ENCODE data around the gene PPARD. TPM values are rescaled to one million over a fixed set of nuclear protein-coding genes. Genes with fewer than 3 reads are reported as not detected.

The PPARD gene
- total and polyA plus RNA-seq, 2 donors (not counting 1 experiment from before 2014, with no cell fraction given) = 14.8 to 16.3 TPM

DNA sequence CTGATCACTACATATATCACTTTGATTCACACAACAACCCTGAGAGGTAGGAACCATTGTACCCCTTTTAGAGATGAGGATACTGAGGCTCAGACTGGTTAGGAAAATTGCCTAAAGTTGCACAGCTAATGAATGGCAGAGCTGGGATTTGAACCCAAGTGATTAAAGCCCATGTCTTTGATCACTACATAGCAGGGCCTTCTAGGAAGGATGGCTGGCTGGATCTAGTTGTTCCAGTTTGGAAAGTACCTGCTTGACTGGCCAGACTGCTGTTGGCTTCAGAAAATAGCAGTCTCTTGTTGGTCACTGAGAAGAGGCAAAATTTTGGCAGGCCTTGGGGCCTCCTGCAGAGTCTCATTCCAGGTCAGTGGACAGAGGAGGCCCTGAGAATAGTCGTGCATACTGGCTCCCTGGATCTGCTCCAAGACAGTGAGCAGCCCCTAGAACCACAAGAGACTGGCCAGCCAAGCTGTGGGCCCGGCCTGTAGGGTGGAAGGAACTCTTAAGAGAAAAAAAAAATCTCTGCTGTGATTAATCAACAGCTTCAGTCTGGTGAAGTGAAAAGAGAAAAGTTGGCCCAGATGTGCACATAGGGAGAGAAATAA is 17.5 kb downstream of the PPARD start:
- Histone ChIP-seq H4K20me1 (ENCODE audit: control insufficient read depth, extremely low read depth, insufficient read depth, low read length) (no peaks in the 10 kb centered on the region), H2AFZ (ENCODE audit: low read length) (no peak overlapping the region), H3K4me3 (replicated peaks in 1 of 4; ENCODE audit: control extremely low read depth in 1 of 4, insufficient read depth in 1 of 4, low read depth in 3 of 4, low read length in 4 of 4) (no peak overlapping the region), H3K27me3 (ENCODE audit: control insufficient read depth, insufficient read depth, low read length) (no peaks in the 10 kb centered on the region), H3K79me2 (ENCODE audit: control insufficient read depth, insufficient read depth, low read length) (peaks cover 30% of the 10 kb centered on the region), H3K9ac (ENCODE audit: insufficient read depth, low read length) (no peak overlapping the region), H3K4me1 (ENCODE audit: control insufficient read depth, extremely low read depth, insufficient read depth, low read length) (peaks cover 6% of the 10 kb centered on the region), H3K4me2 (ENCODE audit: extremely low read depth, insufficient read depth, low read length) (no peak overlapping the region), H3K27ac (ENCODE audit: insufficient read depth, low read length) (peak overlapping the region; percentile 15), H3K36me3 (ENCODE audit: control insufficient read depth, insufficient read depth, low read length) (peaks cover 6% of the 10 kb centered on the region), H3K9me3 (ENCODE audit: control insufficient read depth, insufficient read depth, low read depth, low read length) (no peaks in the 10 kb centered on the region)
- peak; percentile 72 to 98 for DNase-seq (ENCODE audit: low read depth in 2 of 2)
- TF ChIP-seq EZH2 (IDR thresholded peaks at IDR 0.05; ENCODE audit: low read length, missing control alignments) = no peak
- TF ChIP-seq, protein P1, sequence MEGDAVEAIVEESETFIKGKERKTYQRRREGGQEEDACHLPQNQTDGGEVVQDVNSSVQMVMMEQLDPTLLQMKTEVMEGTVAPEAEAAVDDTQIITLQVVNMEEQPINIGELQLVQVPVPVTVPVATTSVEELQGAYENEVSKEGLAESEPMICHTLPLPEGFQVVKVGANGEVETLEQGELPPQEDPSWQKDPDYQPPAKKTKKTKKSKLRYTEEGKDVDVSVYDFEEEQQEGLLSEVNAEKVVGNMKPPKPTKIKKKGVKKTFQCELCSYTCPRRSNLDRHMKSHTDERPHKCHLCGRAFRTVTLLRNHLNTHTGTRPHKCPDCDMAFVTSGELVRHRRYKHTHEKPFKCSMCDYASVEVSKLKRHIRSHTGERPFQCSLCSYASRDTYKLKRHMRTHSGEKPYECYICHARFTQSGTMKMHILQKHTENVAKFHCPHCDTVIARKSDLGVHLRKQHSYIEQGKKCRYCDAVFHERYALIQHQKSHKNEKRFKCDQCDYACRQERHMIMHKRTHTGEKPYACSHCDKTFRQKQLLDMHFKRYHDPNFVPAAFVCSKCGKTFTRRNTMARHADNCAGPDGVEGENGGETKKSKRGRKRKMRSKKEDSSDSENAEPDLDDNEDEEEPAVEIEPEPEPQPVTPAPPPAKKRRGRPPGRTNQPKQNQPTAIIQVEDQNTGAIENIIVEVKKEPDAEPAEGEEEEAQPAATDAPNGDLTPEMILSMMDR (conservative IDR thresholded peaks at IDR 0.05 in 1 of 2, IDR thresholded peaks at IDR 0.05 in 1 of 2; ENCODE audit: low read depth in 1 of 2, low read length in 2 of 2) = no peak

DNA sequence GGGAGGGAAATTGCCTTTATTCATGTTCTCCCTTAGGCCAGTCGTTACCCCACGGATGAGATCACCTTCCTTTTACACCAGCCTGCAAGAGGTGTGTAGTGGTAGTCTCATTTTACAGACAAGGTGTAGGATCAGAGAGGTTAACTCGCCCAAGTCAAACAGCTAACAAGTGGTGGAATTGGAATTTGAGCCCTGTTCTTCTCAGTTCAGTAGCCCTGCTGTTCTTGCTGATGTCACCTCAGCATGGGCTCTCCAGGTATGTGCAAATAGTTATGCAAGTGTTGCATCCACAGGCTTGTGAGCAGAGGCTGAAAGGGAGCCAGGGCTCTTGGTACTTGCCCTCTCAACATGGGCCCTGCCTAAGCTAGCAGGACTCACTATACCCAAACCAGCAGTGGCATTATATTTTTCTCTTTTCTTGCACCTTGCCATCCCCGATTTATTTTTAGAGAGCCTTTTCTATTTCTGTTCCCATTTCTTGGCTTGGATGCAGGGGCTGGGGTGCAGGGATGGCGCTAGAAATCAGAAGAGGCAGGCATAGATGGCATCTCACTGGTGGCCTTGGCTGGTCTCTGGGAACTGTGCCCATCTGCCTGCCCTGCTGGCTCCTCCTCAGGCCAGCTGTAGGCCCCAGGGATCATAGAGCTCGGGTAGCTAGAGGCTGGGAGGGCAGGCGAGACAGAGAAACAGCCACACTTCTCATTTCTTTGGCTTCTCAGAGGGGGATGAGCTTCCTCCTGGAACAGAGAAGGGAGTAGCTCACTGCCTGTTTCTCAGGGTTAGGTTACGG is 18.2 kb downstream of the PPARD start:
- Histone ChIP-seq H3K4me1 (ENCODE audit: control insufficient read depth, extremely low read depth, insufficient read depth, low read length) (peaks cover 6% of the 10 kb centered on the region), H3K27me3 (ENCODE audit: control insufficient read depth, insufficient read depth, low read length) (no peaks in the 10 kb centered on the region), H3K36me3 (ENCODE audit: control insufficient read depth, insufficient read depth, low read length) (peaks cover 6% of the 10 kb centered on the region), H3K4me2 (ENCODE audit: extremely low read depth, insufficient read depth, low read length) (no peak overlapping the region), H3K79me2 (ENCODE audit: control insufficient read depth, insufficient read depth, low read length) (peaks cover 31% of the 10 kb centered on the region), H3K9ac (ENCODE audit: insufficient read depth, low read length) (no peak overlapping the region), H3K4me3 (replicated peaks in 1 of 4; ENCODE audit: control extremely low read depth in 1 of 4, insufficient read depth in 1 of 4, low read depth in 3 of 4, low read length in 4 of 4) (no peak overlapping the region), H3K27ac (ENCODE audit: insufficient read depth, low read length) (peak overlapping the region; percentile 15), H3K9me3 (ENCODE audit: control insufficient read depth, insufficient read depth, low read depth, low read length) (no peaks in the 10 kb centered on the region), H2AFZ (ENCODE audit: low read length) (no peak overlapping the region), H4K20me1 (ENCODE audit: control insufficient read depth, extremely low read depth, insufficient read depth, low read length) (no peaks in the 10 kb centered on the region)
- TF ChIP-seq, protein P1 (conservative IDR thresholded peaks at IDR 0.05 in 1 of 2, IDR thresholded peaks at IDR 0.05 in 1 of 2; ENCODE audit: low read depth in 1 of 2, low read length in 2 of 2) = no peak
- no peak for TF ChIP-seq EZH2 (IDR thresholded peaks at IDR 0.05; ENCODE audit: low read length, missing control alignments)
- peak in 1 of 2 donors; percentile 76 for DNase-seq (ENCODE audit: low read depth in 2 of 2)

DNA sequence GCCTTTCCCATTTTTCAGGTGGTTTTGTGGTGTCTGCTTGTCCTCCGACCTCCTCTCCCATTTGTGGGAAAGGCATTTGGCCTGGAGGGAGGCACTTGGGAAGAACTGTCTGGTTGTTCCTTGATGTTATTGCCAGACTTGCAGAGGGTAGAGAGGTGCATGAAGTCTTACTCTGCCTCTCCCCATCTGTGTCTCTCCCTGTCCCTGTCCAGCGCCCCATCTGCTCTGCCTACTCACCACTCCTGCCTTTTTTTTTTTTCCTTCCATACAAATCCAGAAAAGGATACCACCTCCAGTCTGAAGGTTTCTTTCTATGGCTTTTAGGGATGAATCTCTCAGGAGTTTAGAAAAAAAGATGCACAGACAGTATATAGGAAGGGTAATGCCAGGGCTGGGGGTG is 19.8 kb downstream of the PPARD start:
- DNase-seq (ENCODE audit: low read depth in 2 of 2) = no peak
- Histone ChIP-seq H3K79me2 (ENCODE audit: control insufficient read depth, insufficient read depth, low read length) (peaks cover 39% of the 10 kb centered on the region), H3K4me3 (replicated peaks in 1 of 4; ENCODE audit: control extremely low read depth in 1 of 4, insufficient read depth in 1 of 4, low read depth in 3 of 4, low read length in 4 of 4) (no peak overlapping the region), H3K27ac (ENCODE audit: insufficient read depth, low read length) (no peak overlapping the region), H3K9ac (ENCODE audit: insufficient read depth, low read length) (no peak overlapping the region), H3K4me2 (ENCODE audit: extremely low read depth, insufficient read depth, low read length) (no peak overlapping the region), H3K27me3 (ENCODE audit: control insufficient read depth, insufficient read depth, low read length) (no peaks in the 10 kb centered on the region), H2AFZ (ENCODE audit: low read length) (no peak overlapping the region), H3K4me1 (ENCODE audit: control insufficient read depth, extremely low read depth, insufficient read depth, low read length) (peaks cover 6% of the 10 kb centered on the region), H4K20me1 (ENCODE audit: control insufficient read depth, extremely low read depth, insufficient read depth, low read length) (no peaks in the 10 kb centered on the region), H3K9me3 (ENCODE audit: control insufficient read depth, insufficient read depth, low read depth, low read length) (no peaks in the 10 kb centered on the region), H3K36me3 (ENCODE audit: control insufficient read depth, insufficient read depth, low read length) (no peaks in the 10 kb centered on the region)
- TF ChIP-seq, protein P1 (conservative IDR thresholded peaks at IDR 0.05 in 1 of 2, IDR thresholded peaks at IDR 0.05 in 1 of 2; ENCODE audit: low read depth in 1 of 2, low read length in 2 of 2) = no peak
- no peak for TF ChIP-seq EZH2 (IDR thresholded peaks at IDR 0.05; ENCODE audit: low read length, missing control alignments)
